ENCODE data around the gene DICER1. TPM values are rescaled to one million over a fixed set of nuclear protein-coding genes. Genes with fewer than 3 reads are reported as not detected.

Gene DICER1
- total and polyA plus RNA-seq, 9 of the 15 experiments (the other 6 are each of a cell fraction or from before 2014, with no cell fraction given): 2.5 to 23.2 (median 12.4) TPM

DNA sequence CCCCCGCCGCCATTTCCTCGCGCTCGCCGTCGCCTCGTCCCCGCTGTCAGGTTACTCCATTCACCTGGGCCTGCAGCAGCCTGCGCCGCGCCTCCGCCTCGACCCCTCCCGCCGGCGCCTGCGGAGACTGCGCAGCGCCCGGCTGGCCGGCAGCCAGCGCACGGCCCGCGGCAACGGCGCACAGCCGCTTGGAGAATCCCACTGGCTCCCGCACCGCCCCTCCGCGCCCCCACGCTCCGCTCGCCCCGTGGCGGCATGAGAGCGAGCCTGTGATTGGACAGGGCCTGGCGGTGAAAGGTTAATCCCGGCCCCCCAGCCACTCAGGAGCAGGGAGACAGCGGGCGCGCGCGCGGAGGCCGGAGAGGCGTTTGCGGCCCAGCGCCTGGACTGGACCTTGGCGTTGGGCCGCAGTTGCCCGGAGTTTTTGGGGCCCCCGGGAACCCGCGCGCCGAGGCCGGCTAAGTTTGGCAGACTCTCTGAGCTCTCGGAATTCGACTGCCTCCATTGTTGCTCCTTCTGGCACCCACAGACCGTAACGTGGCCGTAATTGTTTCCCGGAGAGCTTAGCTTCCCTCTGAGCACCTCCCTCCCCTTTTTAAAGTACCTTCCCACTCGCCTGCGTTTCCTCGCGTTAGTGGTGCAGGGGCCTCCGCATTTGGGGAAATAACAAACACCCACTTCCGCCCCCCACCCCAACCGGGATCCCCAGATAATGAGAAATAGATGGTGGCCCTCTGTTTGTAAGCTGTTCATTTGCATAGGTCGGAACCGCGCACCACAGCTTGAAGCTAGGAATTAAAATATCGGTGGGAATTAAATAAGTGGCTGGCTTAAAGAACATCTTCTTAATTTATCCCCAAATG, at the start of gene DICER1 (continued):
- peak; percentile 100 for TF ChIP-seq HNRNPK (IDR thresholded peaks at IDR 0.05; ENCODE audit: low read depth, low read length, poor library complexity, severe bottlenecking)
- TF ChIP-seq, protein P1, sequence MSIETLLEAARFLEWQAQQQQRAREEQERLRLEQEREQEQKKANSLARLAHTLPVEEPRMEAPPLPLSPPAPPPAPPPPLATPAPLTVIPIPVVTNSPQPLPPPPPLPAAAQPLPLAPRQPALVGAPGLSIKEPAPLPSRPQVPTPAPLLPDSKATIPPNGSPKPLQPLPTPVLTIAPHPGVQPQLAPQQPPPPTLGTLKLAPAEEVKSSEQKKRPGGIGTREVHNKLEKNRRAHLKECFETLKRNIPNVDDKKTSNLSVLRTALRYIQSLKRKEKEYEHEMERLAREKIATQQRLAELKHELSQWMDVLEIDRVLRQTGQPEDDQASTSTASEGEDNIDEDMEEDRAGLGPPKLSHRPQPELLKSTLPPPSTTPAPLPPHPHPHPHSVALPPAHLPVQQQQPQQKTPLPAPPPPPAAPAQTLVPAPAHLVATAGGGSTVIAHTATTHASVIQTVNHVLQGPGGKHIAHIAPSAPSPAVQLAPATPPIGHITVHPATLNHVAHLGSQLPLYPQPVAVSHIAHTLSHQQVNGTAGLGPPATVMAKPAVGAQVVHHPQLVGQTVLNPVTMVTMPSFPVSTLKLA (conservative IDR thresholded peaks at IDR 0.05): peak; percentile 44 to 63; a peak in 3 of 4 replicates
- no peak for TF ChIP-seq PPARD (CRISPR knock-in tag; IDR thresholded peaks at IDR 0.05)
- peak; percentile 100 for TF ChIP-seq ZNF24 (IDR thresholded peaks at IDR 0.05)
- no peak for TF ChIP-seq ZNF280A (IDR thresholded peaks at IDR 0.05; ENCODE audit: low read depth, partially characterized antibody)
- no peak for TF ChIP-seq JUN (IDR thresholded peaks at IDR 0.05; ENCODE audit: borderline replicate concordance, low read depth, low read length)
- TF ChIP-seq JUN (CRISPR knock-in tag; IDR thresholded peaks at IDR 0.05; ENCODE audit: borderline replicate concordance): no peak
- TF ChIP-seq KDM5B (IDR thresholded peaks at IDR 0.05; ENCODE audit: insufficient replicate concordance, low read depth, low read length): peak; percentile 53
- peak; percentile 72 for TF ChIP-seq NFIC (IDR thresholded peaks at IDR 0.05)
- peak; percentile 82 for TF ChIP-seq EGR1 (conservative IDR thresholded peaks at IDR 0.05)
- peak; percentile 35 for TF ChIP-seq FIP1L1 (IDR thresholded peaks at IDR 0.05; ENCODE audit: low read depth, low read length, poor library complexity, severe bottlenecking)
- TF ChIP-seq, protein P2, sequence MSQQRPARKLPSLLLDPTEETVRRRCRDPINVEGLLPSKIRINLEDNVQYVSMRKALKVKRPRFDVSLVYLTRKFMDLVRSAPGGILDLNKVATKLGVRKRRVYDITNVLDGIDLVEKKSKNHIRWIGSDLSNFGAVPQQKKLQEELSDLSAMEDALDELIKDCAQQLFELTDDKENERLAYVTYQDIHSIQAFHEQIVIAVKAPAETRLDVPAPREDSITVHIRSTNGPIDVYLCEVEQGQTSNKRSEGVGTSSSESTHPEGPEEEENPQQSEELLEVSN (IDR thresholded peaks at IDR 0.05; ENCODE audit: borderline replicate concordance in 1 of 2, extremely low read depth in 1 of 2, insufficient read depth in 1 of 2, insufficient read length in 1 of 2, low read depth in 1 of 2, low read length in 1 of 2, poor library complexity in 1 of 2, severe bottlenecking in 1 of 2): peak; percentile 8 to 54
- TF ChIP-seq BDP1 (IDR thresholded peaks at IDR 0.05; ENCODE audit: insufficient read depth, insufficient read length): no peak
- peak; percentile 100 for TF ChIP-seq HNRNPLL (IDR thresholded peaks at IDR 0.05; ENCODE audit: low read depth, low read length, poor library complexity, severe bottlenecking)
- TF ChIP-seq ASH1L (IDR thresholded peaks at IDR 0.05; ENCODE audit: borderline replicate concordance, low read depth, partially characterized antibody): peak; percentile 77
- no peak for TF ChIP-seq ZBTB1 (CRISPR knock-in tag; IDR thresholded peaks at IDR 0.05; ENCODE audit: borderline replicate concordance, low read depth)
- no peak for TF ChIP-seq PCBP1 (IDR thresholded peaks at IDR 0.05; ENCODE audit: low read depth, low read length, poor library complexity, severe bottlenecking)
- peak; percentile 55 for TF ChIP-seq SUPT5H (IDR thresholded peaks at IDR 0.05)
- peak; percentile 99 for TF ChIP-seq RBM25 (IDR thresholded peaks at IDR 0.05; ENCODE audit: low read depth, low read length, severe bottlenecking)

Measured in K562 (cell line).